ENCODE data around the gene TTI1. TPM values are rescaled to one million over a fixed set of nuclear protein-coding genes. Genes with fewer than 3 reads are reported as not detected.

The TTI1 gene
- total RNA-seq, 2 donors from 2014 or later = 30.8 to 53.1 TPM

- Mint-ChIP-seq H3K36me3 (no peaks in the 10 kb centered on the region), H3K4me1 (ENCODE audit: low read depth in 2 of 2) (no peaks in the 10 kb centered on the region)
Observed at GRCh38 chr20:37944456-37944981, 88.7 kb downstream of the TTI1 start.

GRCh38 chr20:37943501-37944455 lies 89.5 kb downstream of the TTI1 start:
- Mint-ChIP-seq H3K4me1 (ENCODE audit: low read depth in 2 of 2) (no peaks in the 10 kb centered on the region), H3K9me3 (no peaks in the 10 kb centered on the region), H3K27me3 (peaks cover 0 to 2% of the 10 kb centered on the region in 2 donors), H3K4me3 (no peak overlapping the region), H3K27ac (no peak overlapping the region), H3K36me3 (no peaks in the 10 kb centered on the region)
- ATAC-seq (no peak), DNase-seq (ENCODE audit: low spot score) (no peak)

More at GRCh38 chr20:37944456-37944981, 88.7 kb downstream of the TTI1 start:
- Mint-ChIP-seq H3K9me3 (no peaks in the 10 kb centered on the region), H3K27ac (no peak overlapping the region), H3K27me3 (peaks cover 0 to 2% of the 10 kb centered on the region in 2 donors), H3K4me3 (no peak overlapping the region)
- DNase-seq (ENCODE audit: low spot score) (no peak), ATAC-seq (no peak)

- ATAC-seq (no peak), DNase-seq (ENCODE audit: low spot score) (no peak)
- no peaks in the 10 kb centered on the region for H3K36me3 Mint-ChIP-seq
- H3K27me3 Mint-ChIP-seq = peaks cover 0 to 2% of the 10 kb centered on the region in 2 donors
- no peaks in the 10 kb centered on the region for H3K4me1 Mint-ChIP-seq (ENCODE audit: low read depth in 2 of 2)
- H3K9me3 Mint-ChIP-seq = no peaks in the 10 kb centered on the region
- H3K27ac Mint-ChIP-seq = no peak overlapping the region
- no peak overlapping the region for H3K4me3 Mint-ChIP-seq
Observed at GRCh38 chr20:37943033-37943432, 90.2 kb downstream of the TTI1 start.

- peaks cover 0 to 2% of the 10 kb centered on the region in 2 donors for H3K27me3 Mint-ChIP-seq
- DNase-seq (ENCODE audit: low spot score) (no peak), ATAC-seq (no peak)
- H3K36me3 Mint-ChIP-seq = no peaks in the 10 kb centered on the region
- H3K4me3 Mint-ChIP-seq = no peak overlapping the region
- H3K4me1 Mint-ChIP-seq (ENCODE audit: low read depth in 2 of 2) = no peaks in the 10 kb centered on the region
- no peaks in the 10 kb centered on the region for H3K9me3 Mint-ChIP-seq
- no peak overlapping the region for H3K27ac Mint-ChIP-seq
Observed at GRCh38 chr20:37941992-37942391, 91.3 kb downstream of the TTI1 start.

GRCh38 chr20:37941332-37941731 lies 91.9 kb downstream of the TTI1 start:
- ATAC-seq (no peak), DNase-seq (ENCODE audit: low spot score) (no peak)
- Mint-ChIP-seq H3K36me3 (no peaks in the 10 kb centered on the region), H3K4me1 (ENCODE audit: low read depth in 2 of 2) (no peaks in the 10 kb centered on the region), H3K4me3 (no peak overlapping the region), H3K27me3 (peaks cover 0 to 2% of the 10 kb centered on the region in 2 donors), H3K9me3 (no peaks in the 10 kb centered on the region), H3K27ac (no peak overlapping the region)

GRCh38 chr20:37940858-37941257 lies 92.4 kb downstream of the TTI1 start:
- Mint-ChIP-seq H3K4me1 (ENCODE audit: low read depth in 2 of 2) (no peaks in the 10 kb centered on the region), H3K27ac (no peak overlapping the region), H3K9me3 (no peaks in the 10 kb centered on the region), H3K27me3 (peaks cover 0 to 2% of the 10 kb centered on the region in 2 donors), H3K4me3 (no peak overlapping the region), H3K36me3 (no peaks in the 10 kb centered on the region)
- DNase-seq (ENCODE audit: low spot score) (no peak), ATAC-seq (no peak)

GRCh38 chr20:37939701-37940560 lies 93.3 kb downstream of the TTI1 start:
- Mint-ChIP-seq H3K27ac (no peak overlapping the region), H3K36me3 (no peaks in the 10 kb centered on the region), H3K9me3 (no peaks in the 10 kb centered on the region), H3K27me3 (peaks cover 0 to 3% of the 10 kb centered on the region in 2 donors), H3K4me1 (ENCODE audit: low read depth in 2 of 2) (no peaks in the 10 kb centered on the region), H3K4me3 (no peak overlapping the region)
- no peak for DNase-seq (ENCODE audit: low spot score)
- ATAC-seq = no peak

GRCh38 chr20:37938954-37939353 lies 94.3 kb downstream of the TTI1 start:
- DNase-seq (ENCODE audit: low spot score) (no peak), ATAC-seq (no peak)
- H3K4me3 Mint-ChIP-seq = no peak overlapping the region
- H3K9me3 Mint-ChIP-seq = no peaks in the 10 kb centered on the region
- no peak overlapping the region for H3K27ac Mint-ChIP-seq
- no peaks in the 10 kb centered on the region for H3K4me1 Mint-ChIP-seq (ENCODE audit: low read depth in 2 of 2)
- no peaks in the 10 kb centered on the region for H3K36me3 Mint-ChIP-seq
- H3K27me3 Mint-ChIP-seq = peaks cover 0 to 3% of the 10 kb centered on the region in 2 donors

- Mint-ChIP-seq H3K27me3 (peaks cover 0 to 3% of the 10 kb centered on the region in 2 donors), H3K4me1 (ENCODE audit: low read depth in 2 of 2) (no peaks in the 10 kb centered on the region), H3K4me3 (no peak overlapping the region), H3K27ac (no peak overlapping the region), H3K36me3 (no peaks in the 10 kb centered on the region), H3K9me3 (no peaks in the 10 kb centered on the region)
- DNase-seq (ENCODE audit: low spot score) = no peak
- no peak for ATAC-seq
Observed at GRCh38 chr20:37938181-37938750, 95.0 kb downstream of the TTI1 start.

GRCh38 chr20:37937686-37938085 lies 95.6 kb downstream of the TTI1 start:
- peaks cover 0 to 3% of the 10 kb centered on the region in 2 donors for H3K27me3 Mint-ChIP-seq
- no peak overlapping the region for H3K4me3 Mint-ChIP-seq
- H3K4me1 Mint-ChIP-seq (ENCODE audit: low read depth in 2 of 2) = no peaks in the 10 kb centered on the region
- ATAC-seq (no peak), DNase-seq (ENCODE audit: low spot score) (no peak)
- H3K36me3 Mint-ChIP-seq = no peaks in the 10 kb centered on the region
- H3K27ac Mint-ChIP-seq = no peak overlapping the region
- no peaks in the 10 kb centered on the region for H3K9me3 Mint-ChIP-seq

- no peak overlapping the region for H3K27ac Mint-ChIP-seq
- H3K27me3 Mint-ChIP-seq = peaks cover 0 to 6% of the 10 kb centered on the region in 2 donors
Observed at GRCh38 chr20:37936451-37936850, 96.8 kb downstream of the TTI1 start.

GRCh38 chr20:37936041-37936440 lies 97.2 kb downstream of the TTI1 start:
- Mint-ChIP-seq H3K9me3 (no peaks in the 10 kb centered on the region), H3K4me1 (ENCODE audit: low read depth in 2 of 2) (no peaks in the 10 kb centered on the region), H3K36me3 (no peaks in the 10 kb centered on the region), H3K27me3 (peaks cover 0 to 6% of the 10 kb centered on the region in 2 donors), H3K4me3 (no peak overlapping the region), H3K27ac (no peak overlapping the region)
- no peak for DNase-seq (ENCODE audit: low spot score)
- no peak for ATAC-seq

More at GRCh38 chr20:37936451-37936850, 96.8 kb downstream of the TTI1 start:
- DNase-seq (ENCODE audit: low spot score) (no peak), ATAC-seq (no peak)
- Mint-ChIP-seq H3K4me1 (ENCODE audit: low read depth in 2 of 2) (no peaks in the 10 kb centered on the region), H3K36me3 (no peaks in the 10 kb centered on the region), H3K9me3 (no peaks in the 10 kb centered on the region), H3K4me3 (no peak overlapping the region)

GRCh38 chr20:37935435-37935834 lies 97.8 kb downstream of the TTI1 start:
- H3K36me3 Mint-ChIP-seq = no peaks in the 10 kb centered on the region
- no peak overlapping the region for H3K4me3 Mint-ChIP-seq
- no peak for DNase-seq (ENCODE audit: low spot score)
- H3K9me3 Mint-ChIP-seq = no peaks in the 10 kb centered on the region
- peaks cover 0 to 7% of the 10 kb centered on the region in 2 donors for H3K27me3 Mint-ChIP-seq
- no peak for ATAC-seq
- no peaks in the 10 kb centered on the region for H3K4me1 Mint-ChIP-seq (ENCODE audit: low read depth in 2 of 2)
- no peak overlapping the region for H3K27ac Mint-ChIP-seq

Data from natural killer cell treated with Interleukin-12 subunit alpha and Interleukin-12 subunit beta and Interleukin-15 and Interleukin-18, amount 100 ng/mL, for 72 hours (primary cell).